Upper lobe of left lung (tissue), 6 donors: Measurements from ENCODE around the gene CERS6. TPM values are rescaled to one million over a fixed set of nuclear protein-coding genes. Genes with fewer than 3 reads are reported as not detected.
"Not testable (repeated sequence)": the region's sequence is repeated elsewhere in the genome, so short reads cannot be mapped to it uniquely, and the experiment has no call there.

Source experiments
- ATAC-seq, 2 donors: fragments of 200-7000 bp; cut with Tn5 transposase; one replicate each; pipeline ENCODE4 v1.9.1; 2022; ENCODE audit warnings: mild to moderate bottlenecking in 2 of 2, moderate library complexity in 2 of 2; ENCODE audit not compliant: low FRiP score in 2 of 2
- DNase-seq, 2 donors: peaks; one replicate each; pipeline ENCODE4 v3.0.0-alpha.2; 2019 to 2020
- H3K27ac ChIP-seq, 4 donors: fragments of 200-600 bp; sonication (generic); one replicate each; pipeline ENCODE4 v1.5.1; 2016 to 2019
- H3K27me3 ChIP-seq, 4 donors: fragments of 200-600 bp; sonication (generic); one replicate each; pipeline ENCODE4 v1.5.1; 2017 to 2019
- H3K36me3 ChIP-seq, 4 donors: fragments of 200-600 bp; sonication (generic); one replicate each; pipeline ENCODE4 v1.5.1; 2016 to 2019
- H3K4me1 ChIP-seq, 4 donors: fragments of 200-600 bp; sonication (generic); one replicate each; pipeline ENCODE4 v1.5.1; 2018 to 2019
- H3K4me3 ChIP-seq, 4 donors: fragments of 200-600 bp; sonication (generic); one replicate each; pipeline ENCODE4 v1.5.1; 2017 to 2019; ENCODE audit warnings: mild to moderate bottlenecking in 2 of 4, moderate library complexity in 1 of 4
- H3K9me3 ChIP-seq, 4 donors: fragments of 200-600 bp; sonication (generic); one replicate each; pipeline ENCODE4 v1.5.1; 2018 to 2019
- CTCF ChIP-seq, 6 experiments: fragments of 450-650 bp in 4 of 6; fragments of 200-600 bp in 2 of 6; sonication (generic) in 2 of 6; IDR thresholded peaks; one replicate each; pipeline ENCODE4 v1.5.1; 2016 to 2019; ENCODE audit warnings: antibody characterized with exemption in 6 of 6
- EP300 ChIP-seq, 4 donors: sonication (generic); formaldehyde crosslinking; IDR thresholded peaks; one replicate each; pipeline ENCODE4 v1.5.1; 2017; ENCODE audit warnings: antibody characterized with exemption in 4 of 4, control low read depth in 2 of 4
- POLR2A ChIP-seq, 4 donors: fragments of 450-650 bp; IDR thresholded peaks; one replicate each; pipeline ENCODE4 v1.5.1; 2016 to 2017; ENCODE audit warnings: antibody characterized with exemption in 4 of 4, mild to moderate bottlenecking in 2 of 4
- POLR2AphosphoS5 ChIP-seq, 2 donors: sonication (generic); formaldehyde crosslinking; IDR thresholded peaks; one replicate each; pipeline ENCODE4 v1.5.1; 2017; ENCODE audit warnings: antibody characterized with exemption in 2 of 2
- WGBS, 2 donors: methylation state at CpG; one replicate each; pipeline ENCODE4 v1.1.5; 2017 to 2018; 5-methylcytosine and 5-hydroxymethylcytosine counted together
- total RNA-seq, 6 donors: library from RNA; depleted of rRNA in 4 of 6; stranded (reverse); fragments of >200 nt in 4 of 6; gene quantifications; one replicate each; pipeline versions ENCODE4 v1.1.0 to v1.2.1, GENCODE V29; 2016 to 2021
- donor health status: DM: no; HTN: no; CAD: no; lungs with moderate emphysema.
- donor health status: DM: no; HTN: yes; CAD: no; lungs with severe emphysema.

The CERS6 gene
- total RNA-seq, 6 donors from 2014 or later: 7.3 to 24.7 (median 16.6) TPM

DNA sequence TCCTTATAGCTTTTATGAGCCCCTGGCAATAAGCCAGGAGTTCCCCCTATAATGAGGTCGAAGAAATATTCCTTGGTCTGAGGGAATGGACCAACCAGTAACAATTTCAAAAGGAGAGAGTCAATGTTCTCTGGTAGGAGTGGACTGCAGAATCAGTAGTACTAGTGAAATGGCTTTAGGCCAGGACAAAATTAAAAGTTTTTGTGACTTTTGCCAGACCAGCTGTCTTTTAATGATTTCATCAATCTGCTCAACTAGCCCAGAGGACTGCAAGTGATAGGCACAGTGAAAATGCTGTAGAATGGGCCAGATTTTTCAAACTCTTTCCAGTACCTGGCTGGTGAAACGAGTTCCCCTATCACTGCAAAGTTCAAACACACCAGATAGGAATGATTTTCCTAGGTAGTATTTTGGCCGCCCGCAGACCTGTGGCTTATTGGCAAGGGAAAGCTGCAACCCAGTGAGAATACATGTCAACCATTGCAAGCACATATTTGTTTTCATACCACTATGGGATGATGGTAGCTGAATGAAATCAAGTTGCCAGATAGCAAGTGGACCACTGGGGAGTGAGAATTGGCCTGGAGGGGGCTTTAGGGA is 45.5 kb downstream of the CERS6 start:
- 69 to 89% methylated on average over 3 to 4 of the region's 4 CpGs for WGBS, 2 donors
- no peaks in the 10 kb centered on the region for H3K27me3 ChIP-seq
- no peak overlapping the region for H3K27ac ChIP-seq
- H3K4me1 ChIP-seq: no peaks in the 10 kb centered on the region
- no peak for ATAC-seq
- no peaks in the 10 kb centered on the region for H3K36me3 ChIP-seq
- H3K9me3 ChIP-seq: no peaks in the 10 kb centered on the region
- no peak overlapping the region for H3K4me3 ChIP-seq
- no peak for DNase-seq
- TF ChIP-seq EP300 (IDR thresholded peaks at IDR 0.05) (no peak), POLR2A (IDR thresholded peaks at IDR 0.05) (no peak)

DNA sequence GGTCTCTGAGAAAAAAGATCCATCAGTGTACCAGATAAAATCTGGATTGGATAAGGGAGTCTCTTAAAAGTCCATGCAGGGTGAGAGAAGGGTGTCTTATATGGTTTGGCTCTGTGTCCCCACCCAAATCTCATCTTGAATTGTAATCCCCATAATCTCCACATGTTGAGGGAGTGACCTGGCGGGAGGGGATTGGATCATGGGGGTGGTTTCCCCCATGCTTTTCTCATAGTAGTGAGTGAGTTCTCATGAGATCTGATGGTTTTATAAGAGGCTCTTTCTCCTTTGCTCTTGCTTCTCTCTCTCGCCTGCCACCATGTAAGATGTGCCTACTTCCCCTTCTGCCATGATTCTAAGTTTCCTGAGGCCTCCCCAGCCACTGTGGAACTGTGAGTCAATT is 46.8 kb downstream of the CERS6 start:
- ATAC-seq, H3K27me3 ChIP-seq, H3K36me3 ChIP-seq, H3K4me3 ChIP-seq, H3K27ac ChIP-seq, DNase-seq, H3K9me3 ChIP-seq, H3K4me1 ChIP-seq: not testable (repeated sequence)
- 85 to 89% methylated on average over 2 of the region's 2 CpGs for WGBS, 2 donors

DNA sequence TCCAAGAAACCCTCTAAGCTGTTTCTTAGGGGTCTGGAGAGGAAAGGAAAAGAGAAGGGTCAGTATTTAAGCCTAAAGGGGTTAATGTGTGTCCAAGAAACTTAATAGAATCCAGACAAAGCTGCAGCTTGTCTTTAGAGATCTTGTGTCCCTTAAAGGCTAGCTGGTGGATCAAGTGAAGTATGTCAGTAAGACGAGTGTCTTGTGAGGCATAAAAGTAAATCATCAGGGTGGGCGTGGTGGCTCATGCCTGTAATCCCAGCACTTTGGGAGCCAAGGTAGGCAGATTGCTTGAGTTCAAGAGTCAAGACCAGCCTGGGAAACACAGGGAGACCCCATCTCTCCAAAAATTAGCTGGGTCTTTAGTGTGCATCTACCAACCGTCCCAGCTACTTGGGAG is 47.8 kb downstream of the CERS6 start:
- no peaks in the 10 kb centered on the region for H3K27me3 ChIP-seq
- H3K27ac ChIP-seq: no peak overlapping the region
- no peak overlapping the region for H3K4me3 ChIP-seq
- no peaks in the 10 kb centered on the region for H3K36me3 ChIP-seq
- H3K9me3 ChIP-seq: no peaks in the 10 kb centered on the region
- no peak for DNase-seq
- ATAC-seq: no peak
- WGBS, 2 donors: 91% methylated on average over 3 of the region's 3 CpGs
- no peak for TF ChIP-seq CTCF (IDR thresholded peaks at IDR 0.05)
- no peak for TF ChIP-seq EP300 (IDR thresholded peaks at IDR 0.05)
- no peak for TF ChIP-seq POLR2A (IDR thresholded peaks at IDR 0.05)
- no peak for TF ChIP-seq POLR2AphosphoS5 (IDR thresholded peaks at IDR 0.05)
- no peaks in the 10 kb centered on the region for H3K4me1 ChIP-seq

DNA sequence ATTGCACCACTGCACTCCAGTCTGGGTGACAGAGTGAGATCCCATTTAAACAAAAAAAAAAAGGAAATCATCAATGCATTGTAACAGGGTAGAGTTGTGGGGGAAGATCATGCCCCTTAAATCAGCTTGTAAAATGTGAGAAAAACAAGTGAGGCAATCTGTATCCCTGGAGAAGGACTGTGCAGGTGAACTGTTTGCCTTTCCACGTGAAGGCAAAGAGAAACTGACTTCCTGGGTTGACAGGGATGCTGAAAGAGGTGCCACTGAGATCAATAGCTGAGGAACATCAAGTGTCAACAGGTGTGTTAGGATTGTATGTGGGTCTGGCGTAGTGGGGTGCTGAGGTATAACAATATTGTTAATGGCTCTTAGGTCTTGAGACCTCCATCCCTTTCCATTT is 48.3 kb downstream of the CERS6 start:
- DNase-seq (no peak), ATAC-seq (no peak)
- TF ChIP-seq CTCF (IDR thresholded peaks at IDR 0.05) (no peak), POLR2A (IDR thresholded peaks at IDR 0.05) (no peak), EP300 (IDR thresholded peaks at IDR 0.05) (no peak), POLR2AphosphoS5 (IDR thresholded peaks at IDR 0.05) (no peak)
- Histone ChIP-seq H3K4me3 (no peak overlapping the region), H3K4me1 (no peaks in the 10 kb centered on the region), H3K27ac (no peak overlapping the region), H3K27me3 (no peaks in the 10 kb centered on the region), H3K9me3 (no peaks in the 10 kb centered on the region), H3K36me3 (no peaks in the 10 kb centered on the region)
- whole genome bisulfite sequencing, 2 donors: 76 to 77% methylated on average over 2 of the region's 2 CpGs

GRCh38 chr2:168510125-168510756 is 54.2 kb downstream of the CERS6 start:
- WGBS, 2 donors: 78 to 90% methylated on average over 6 of the region's 6 CpGs
- no peaks in the 10 kb centered on the region for H3K9me3 ChIP-seq
- TF ChIP-seq POLR2AphosphoS5 (IDR thresholded peaks at IDR 0.05) (no peak), CTCF (IDR thresholded peaks at IDR 0.05) (no peak), POLR2A (IDR thresholded peaks at IDR 0.05) (no peak), EP300 (IDR thresholded peaks at IDR 0.05) (no peak)
- H3K27ac ChIP-seq: no peak overlapping the region
- no peaks in the 10 kb centered on the region for H3K27me3 ChIP-seq
- H3K36me3 ChIP-seq: no peaks in the 10 kb centered on the region
- H3K4me1 ChIP-seq: no peaks in the 10 kb centered on the region
- H3K4me3 ChIP-seq: no peak overlapping the region
- DNase-seq: no peak
- ATAC-seq: no peak

- ATAC-seq: no peak
- Histone ChIP-seq H3K27me3 (no peaks in the 10 kb centered on the region), H3K4me3 (no peak overlapping the region), H3K4me1 (peaks cover 0 to 16% (median 2%) of the 10 kb centered on the region in 4 donors), H3K27ac (no peak overlapping the region), H3K9me3 (no peaks in the 10 kb centered on the region), H3K36me3 (no peaks in the 10 kb centered on the region)
- 71 to 89% methylated on average over 1 of the region's 1 CpG for WGBS, 2 donors
- no peak for TF ChIP-seq CTCF (IDR thresholded peaks at IDR 0.05)
- TF ChIP-seq POLR2AphosphoS5 (IDR thresholded peaks at IDR 0.05): no peak
- TF ChIP-seq POLR2A (IDR thresholded peaks at IDR 0.05): no peak
- no peak for TF ChIP-seq EP300 (IDR thresholded peaks at IDR 0.05)
- DNase-seq: no peak
Observed at GRCh38 chr2:168514692-168515091, 58.6 kb downstream of the CERS6 start.
